GM12878 (cell line): Measurements from ENCODE around the gene NDUFAB1. TPM values are rescaled to one million over a fixed set of nuclear protein-coding genes. Genes with fewer than 3 reads are reported as not detected.
A peak's percentile ranks its signal among the peaks of the same experiment; 100 is the strongest.
"Not testable (repeated sequence)": the region's sequence is repeated elsewhere in the genome, so short reads cannot be mapped to it uniquely, and the experiment has no call there.

Source experiments
- ATAC-seq: fragments of 200-7000 bp; cut with Tn5 transposase; 3 replicates; pipeline ENCODE4 v1.9.1; 2020; ENCODE audit warnings: mild to moderate bottlenecking, moderate library complexity
- BruUV-seq: library from RNA; stranded (reverse); fragments of 400-500 nt; replicated peaks from 2 replicates; lab custom pipeline; 2021; lab: Mats Ljungman, UMichigan
- CTCF ChIA-PET: fragments of 300-600 bp; sonication (Branson Sonifier 250); formaldehyde crosslinking; extraction: SDS; loops from one replicate; lab custom pipeline; 2021; ENCODE audit warnings: inconsistent platforms; lab: Yijun Ruan, JAX
- POLR2A ChIA-PET: fragments of 350-600 bp; formaldehyde crosslinking; extraction: SDS; loops from one replicate; lab custom pipeline; 2021; ENCODE audit warnings: inconsistent platforms; lab: Charles Lee
- RAD21 ChIA-PET: fragments of 300-600 bp; sonication (Branson Sonifier 250); formaldehyde crosslinking; loops from one replicate; lab custom pipeline; 2023; ENCODE audit warnings: antibody characterized with exemption; ENCODE audit not compliant: unreplicated experiment; lab: Charles Lee
- SMC1A ChIA-PET: fragments of 300-600 bp; sonication (Branson Sonifier 250); formaldehyde crosslinking; loops from one replicate; lab custom pipeline; 2023; ENCODE audit not compliant: unreplicated experiment, uncharacterized antibody; lab: Charles Lee
- DNase-seq: peaks from one replicate; pipeline ENCODE4 v3.0.0-alpha.2; 2011; ENCODE audit warnings: low read depth, low spot score
- FAIRE-seq: peaks from 3 replicates; lab custom pipeline; 2011; peaks lifted over from hg19 to GRCh38; lab: Jason Lieb, UNC
- H2AFZ ChIP-seq: 2 replicates; pipeline ENCODE4 v1.6.0; 2011; ENCODE audit warnings: low read depth, low read length, control low read depth; ENCODE audit not compliant: control insufficient read depth
- H3K27ac ChIP-seq: 2 replicates; pipeline ENCODE4 v1.5.1; 2011; ENCODE audit warnings: control low read depth; ENCODE audit not compliant: control insufficient read depth, insufficient read depth
- H3K27me3 ChIP-seq, 2 experiments: replicated peaks in 1 of 2; 2 replicates each; pipeline versions ENCODE4 v1.6.0 to v1.6.1; 2011; ENCODE audit warnings: low read length in 1 of 2; ENCODE audit not compliant: control insufficient read depth in 2 of 2, insufficient read depth in 2 of 2
- H3K36me3 ChIP-seq, 2 experiments: 2 replicates each; pipeline ENCODE4 v1.5.1; 2011; ENCODE audit warnings: low read length in 1 of 2; ENCODE audit not compliant: control insufficient read depth in 2 of 2, insufficient read depth in 2 of 2
- H3K4me1 ChIP-seq: 2 replicates; pipeline ENCODE4 v1.6.1; 2011; ENCODE audit warnings: mild to moderate bottlenecking, low read length, moderate library complexity, mixed read lengths; ENCODE audit not compliant: control insufficient read depth, insufficient read depth
- H3K4me2 ChIP-seq: 2 replicates; pipeline ENCODE4 v1.6.0; 2011; ENCODE audit warnings: control low read depth; ENCODE audit not compliant: control insufficient read depth, insufficient read depth
- H3K4me3 ChIP-seq: fragments of 200-600 bp; sonication (generic); 2 replicates; pipeline ENCODE4 v1.5.1; 2016
- H3K79me2 ChIP-seq: 2 replicates; pipeline ENCODE4 v1.6.0; 2011; ENCODE audit warnings: low read length; ENCODE audit not compliant: control insufficient read depth, insufficient read depth
- H3K9ac ChIP-seq: 2 replicates; pipeline ENCODE4 v1.8.0; 2011; ENCODE audit warnings: low read length, control low read depth, mixed read lengths; ENCODE audit not compliant: control insufficient read depth, insufficient read depth
- H3K9me3 ChIP-seq: replicated peaks from 3 replicates; pipeline ENCODE4 v1.5.1; 2011; ENCODE audit warnings: mild to moderate bottlenecking, low read length; ENCODE audit not compliant: control insufficient read depth, insufficient read depth
- H4K20me1 ChIP-seq: 2 replicates; pipeline ENCODE4 v1.6.0; 2011; ENCODE audit not compliant: control insufficient read depth, insufficient read depth
- MEF2B ChIP-seq: fragments of 450-650 bp; IDR thresholded peaks from 2 replicates; pipeline ENCODE4 v1.6.1; 2018; ENCODE audit warnings: mild to moderate bottlenecking, moderate library complexity; ENCODE audit not compliant: partially characterized antibody, poor library complexity, severe bottlenecking
- SIX5 ChIP-seq: IDR thresholded peaks from 2 replicates; pipeline ENCODE4 v1.6.1; 2011; ENCODE audit warnings: mild to moderate bottlenecking, low read depth, low read length, moderate library complexity; ENCODE audit not compliant: severe bottlenecking
- SUZ12 ChIP-seq: fragments of 200-600 bp; sonication (generic); IDR thresholded peaks from one replicate; pipeline ENCODE4 v1.6.1; 2018; ENCODE audit warnings: antibody characterized with exemption, mild to moderate bottlenecking; ENCODE audit not compliant: unreplicated experiment
- ZNF622 ChIP-seq: fragments of 450-650 bp; IDR thresholded peaks from 2 replicates; pipeline ENCODE4 v1.6.1; 2017; ENCODE audit warnings: mild to moderate bottlenecking, inconsistent platforms
- WGBS: methylation state at CpG from one replicate; pipeline ENCODE4 v1.1.6; 2016; ENCODE audit warnings: low lambda C conversion rate; ENCODE audit not compliant: insufficient replicate concordance, insufficient coverage; ENCODE audit errors: missing lambda C conversion rate; 5-methylcytosine and 5-hydroxymethylcytosine counted together
- in situ Hi-C: fragments of 300-500 bp; cut with MboI; formaldehyde crosslinking; loops from 9 replicates; pipeline ENCODE4 v1.14.3; 2018; ENCODE audit warnings: mixed read lengths
- intact Hi-C: fragments of 100-400 bp; cut with micrococcal nuclease; formaldehyde crosslinking; loops from one replicate; pipeline ENCODE4 v1.14.2; 2022; ENCODE audit not compliant: unreplicated experiment
- polyA plus RNA-seq, 11 experiments: library from polyadenylated mRNA; depleted of rRNA in 4 of 11; unstranded in 6 of 11; stranded (reverse) in 5 of 11; fragments of >200 nt; fragmentation: Nextera tagmentation in 4 of 11; fragmentation: Illumina TruSeq in 1 of 11; extraction: Ambion mirVana in 4 of 11; extraction: Trizol in 1 of 11; gene quantifications; 1 replicate in 1 of 11; 2 replicates in 10 of 11; pipeline versions ENCODE4 v1.2.1 to v1.2.3, GENCODE V29; 2011 to 2016; ENCODE audit warnings: inconsistent platforms in 2 of 11, missing spikeins in 2 of 11, low read depth in 1 of 11
- total RNA-seq, 4 experiments: library from RNA; depleted of rRNA in 3 of 4; stranded (reverse); fragments of >200 nt in 3 of 4; fragmentation: Illumina TruSeq in 1 of 4; extraction: Trizol in 1 of 4; gene quantifications; 2 replicates each; pipeline versions ENCODE4 v1.2.1 to v1.2.3, GENCODE V29; 2013 to 2021
- TF ChIP-seq, protein P1 (sequence below): fragments of 450-650 bp; IDR thresholded peaks from 2 replicates; pipeline ENCODE4 v1.6.1; 2016; ENCODE audit warnings: mild to moderate bottlenecking
- TF ChIP-seq, protein P2 (sequence below): fragments of 450-650 bp; IDR thresholded peaks from 2 replicates; pipeline ENCODE4 v1.6.1; 2017; ENCODE audit warnings: mild to moderate bottlenecking

The NDUFAB1 gene
- total and polyA plus RNA-seq, 10 of the 15 experiments (the other 5 are each of a cell fraction or from before 2014, with no cell fraction given): 79.9 to 584 (median 231) TPM

DNA sequence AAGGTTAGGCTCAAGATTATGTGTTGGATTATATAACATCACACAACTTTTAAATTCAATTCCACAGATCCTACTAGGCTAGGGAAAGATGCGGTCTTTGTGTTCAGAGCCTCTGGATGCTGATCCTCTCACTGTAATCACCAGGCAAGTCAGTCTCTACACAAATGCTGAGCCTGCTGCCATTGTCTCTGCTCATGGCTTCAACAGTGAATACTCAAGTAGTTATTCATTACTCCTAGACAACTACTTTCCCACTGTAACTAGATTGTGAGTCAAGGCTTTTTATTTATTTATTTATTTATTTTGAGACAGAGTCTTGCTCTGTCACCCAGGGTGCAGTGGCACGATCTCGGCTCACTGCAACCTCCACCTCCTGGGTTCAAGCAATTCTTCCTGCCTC, 15.8 kb upstream of the NDUFAB1 start:
- no peak for TF ChIP-seq SUZ12
- no peak for TF ChIP-seq SIX5
- no peak for TF ChIP-seq MEF2B
- TF ChIP-seq, protein P1, sequence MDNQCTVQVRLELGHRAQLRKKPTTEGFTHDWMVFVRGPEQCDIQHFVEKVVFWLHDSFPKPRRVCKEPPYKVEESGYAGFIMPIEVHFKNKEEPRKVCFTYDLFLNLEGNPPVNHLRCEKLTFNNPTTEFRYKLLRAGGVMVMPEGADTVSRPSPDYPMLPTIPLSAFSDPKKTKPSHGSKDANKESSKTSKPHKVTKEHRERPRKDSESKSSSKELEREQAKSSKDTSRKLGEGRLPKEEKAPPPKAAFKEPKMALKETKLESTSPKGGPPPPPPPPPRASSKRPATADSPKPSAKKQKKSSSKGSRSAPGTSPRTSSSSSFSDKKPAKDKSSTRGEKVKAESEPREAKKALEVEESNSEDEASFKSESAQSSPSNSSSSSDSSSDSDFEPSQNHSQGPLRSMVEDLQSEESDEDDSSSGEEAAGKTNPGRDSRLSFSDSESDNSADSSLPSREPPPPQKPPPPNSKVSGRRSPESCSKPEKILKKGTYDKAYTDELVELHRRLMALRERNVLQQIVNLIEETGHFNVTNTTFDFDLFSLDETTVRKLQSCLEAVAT: no peak
- TF ChIP-seq, protein P2, sequence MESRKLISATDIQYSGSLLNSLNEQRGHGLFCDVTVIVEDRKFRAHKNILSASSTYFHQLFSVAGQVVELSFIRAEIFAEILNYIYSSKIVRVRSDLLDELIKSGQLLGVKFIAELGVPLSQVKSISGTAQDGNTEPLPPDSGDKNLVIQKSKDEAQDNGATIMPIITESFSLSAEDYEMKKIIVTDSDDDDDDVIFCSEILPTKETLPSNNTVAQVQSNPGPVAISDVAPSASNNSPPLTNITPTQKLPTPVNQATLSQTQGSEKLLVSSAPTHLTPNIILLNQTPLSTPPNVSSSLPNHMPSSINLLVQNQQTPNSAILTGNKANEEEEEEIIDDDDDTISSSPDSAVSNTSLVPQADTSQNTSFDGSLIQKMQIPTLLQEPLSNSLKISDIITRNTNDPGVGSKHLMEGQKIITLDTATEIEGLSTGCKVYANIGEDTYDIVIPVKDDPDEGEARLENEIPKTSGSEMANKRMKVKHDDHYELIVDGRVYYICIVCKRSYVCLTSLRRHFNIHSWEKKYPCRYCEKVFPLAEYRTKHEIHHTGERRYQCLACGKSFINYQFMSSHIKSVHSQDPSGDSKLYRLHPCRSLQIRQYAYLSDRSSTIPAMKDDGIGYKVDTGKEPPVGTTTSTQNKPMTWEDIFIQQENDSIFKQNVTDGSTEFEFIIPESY: no peak
- TF ChIP-seq ZNF622: no peak
- TF ChIP-seq, all 136 proteins: peak for 0

DNA sequence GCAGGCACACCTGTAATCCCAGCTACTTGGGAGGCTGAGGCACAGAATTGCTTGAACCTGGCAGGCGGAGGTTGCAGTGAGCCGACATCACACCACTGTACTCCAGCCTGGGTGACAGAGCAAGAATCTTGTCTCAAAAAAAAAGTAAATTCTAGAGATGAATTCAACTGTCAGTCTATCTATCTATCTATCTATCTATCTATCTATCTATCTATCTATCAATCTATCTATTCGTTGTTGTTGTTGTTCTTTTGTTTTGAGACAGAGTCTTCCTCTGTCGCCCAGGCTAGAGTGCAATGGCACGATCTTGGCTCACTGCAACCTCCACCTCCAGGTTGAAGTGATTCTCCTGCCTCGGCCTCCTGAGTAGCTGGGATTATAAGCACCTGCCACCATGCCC, 14.8 kb upstream of the NDUFAB1 start:
- H3K27ac ChIP-seq, H3K79me2 ChIP-seq, H3K4me1 ChIP-seq, DNase-seq, intact Hi-C loops, in situ Hi-C loops, BruUV-seq, H3K4me3 ChIP-seq, ATAC-seq, SMC1A ChIA-PET, H3K9ac ChIP-seq, H3K9me3 ChIP-seq, H3K4me2 ChIP-seq, H4K20me1 ChIP-seq, H3K27me3 ChIP-seq, H2AFZ ChIP-seq, RAD21 ChIA-PET: not testable (repeated sequence)
- WGBS: 96% methylated on average over 6 of the region's 6 CpGs
- POLR2A ChIA-PET: interaction anchor here (0.7 kb wide), 1 partner anchor 81 kb away, joined by 3 read pairs; no protein-coding TSS in a partner anchor
- FAIRE-seq: peak; percentile 18
- peaks cover 0 to 11% of the 10 kb centered on the region in 2 experiments; a peak in 1 of 4 replicates for H3K36me3 ChIP-seq
- CTCF ChIA-PET: interaction anchor here (0.6 to 1.0 kb wide), 2 partner anchors 8 to 14 kb away, joined by 3 read pairs; partner anchors contain the start of gene NDUFAB1

More for the DNA sequence above, 15.8 kb upstream of the NDUFAB1 start:
- H3K4me2 ChIP-seq: no peak overlapping the region
- no TSS peak for BruUV-seq
- H3K27ac ChIP-seq: no peak overlapping the region
- peaks cover 0 to 6% of the 10 kb centered on the region in 2 experiments; a peak in 2 of 4 replicates for H3K36me3 ChIP-seq
- ChIA-PET CTCF (interaction anchor here (2.9 kb wide), 1 partner anchor 15 kb away, joined by 12 read pairs; the partner anchor contains the start of gene NDUFAB1), SMC1A (no interaction called here), RAD21 (no interaction called here), POLR2A (no interaction called here)
- no peaks in the 10 kb centered on the region for H3K27me3 ChIP-seq
- no peak for FAIRE-seq
- no peak overlapping the region for H3K4me3 ChIP-seq
- no peak overlapping the region for H2AFZ ChIP-seq
- H3K4me1 ChIP-seq: no peaks in the 10 kb centered on the region
- H3K9ac ChIP-seq: no peak overlapping the region
- no peaks in the 10 kb centered on the region for H3K79me2 ChIP-seq
- no peak for ATAC-seq
- H4K20me1 ChIP-seq: no peaks in the 10 kb centered on the region
- in situ Hi-C loops (no loop called here), intact Hi-C loops (no loop called here)
- no peaks in the 10 kb centered on the region for H3K9me3 ChIP-seq
- no peak for DNase-seq
- WGBS: 98% methylated on average over 3 of the region's 3 CpGs
